Activated CD4-positive, alpha-beta T cell treated with anti-CD3 and anti-CD28 coated beads, Interleukin-2, amount 10 ng/mL, durations not matched to agents 7 days and 5 days (primary cell): ENCODE data around the gene APOBEC3B. TPM values are rescaled to one million over a fixed set of nuclear protein-coding genes. Genes with fewer than 3 reads are reported as not detected.
"Not testable (repeated sequence)": the region's sequence is repeated elsewhere in the genome, so short reads cannot be mapped to it uniquely, and the experiment has no call there.

Experiments used
- CTCF ChIA-PET: fragments of 350-600 bp; sonication (Branson Sonifier 250); formaldehyde crosslinking; loops from one replicate; lab custom pipeline; 2021; ENCODE audit warnings: antibody characterized with exemption; lab: Charles Lee
- POLR2A ChIA-PET: fragments of 350-600 bp; sonication (Branson Sonifier 250); formaldehyde crosslinking; loops from one replicate; lab custom pipeline; 2021; ENCODE audit warnings: antibody characterized with exemption; lab: Charles Lee
- DNase-seq: peaks from one replicate; pipeline ENCODE4 v3.0.0-alpha.2; 2020
- H3K27ac Mint-ChIP-seq: one replicate; pipeline ENCODE4 v1.8.0; 2021; ENCODE audit warnings: mild to moderate bottlenecking, moderate library complexity, mixed read lengths
- H3K27me3 Mint-ChIP-seq: one replicate; pipeline ENCODE4 v1.8.0; 2021; ENCODE audit warnings: mixed read lengths
- H3K36me3 Mint-ChIP-seq: one replicate; pipeline ENCODE4 v1.8.0; 2021; ENCODE audit warnings: low read depth, mixed read lengths
- H3K4me1 Mint-ChIP-seq: one replicate; pipeline ENCODE4 v1.8.0; 2021; ENCODE audit warnings: mixed read lengths
- H3K4me3 Mint-ChIP-seq: one replicate; pipeline ENCODE4 v1.8.0; 2021; ENCODE audit warnings: mild to moderate bottlenecking, moderate library complexity, mixed read lengths
- H3K9me3 Mint-ChIP-seq: one replicate; pipeline ENCODE4 v1.8.0; 2021; ENCODE audit warnings: mixed read lengths
- total RNA-seq, 2 experiments: library from RNA; stranded (reverse); gene quantifications; one replicate each; pipeline ENCODE4 v1.2.3, GENCODE V29; 2021

The APOBEC3B gene
- total RNA-seq, 2 experiments from 2014 or later = 8.7 to 8.8 TPM

GRCh38 chr22:38953577-38954413, 28.4 kb upstream of the APOBEC3B start:
- peaks cover 27% of the 10 kb centered on the region for H3K4me1 Mint-ChIP-seq
- no peaks in the 10 kb centered on the region for H3K36me3 Mint-ChIP-seq
- DNase-seq = peak; percentile 69
- peak overlapping the region; percentile 25 for H3K4me3 Mint-ChIP-seq
- ChIA-PET CTCF (interaction anchor here (0.6 to 2.1 kb wide), 4 partner anchors 11 to 84 kb away, joined by 4 to 13 read pairs (median 6); no protein-coding TSS in a partner anchor), POLR2A (no interaction called here)
- no peaks in the 10 kb centered on the region for H3K9me3 Mint-ChIP-seq
- no peaks in the 10 kb centered on the region for H3K27me3 Mint-ChIP-seq
- peak overlapping the region; percentile 71 for H3K27ac Mint-ChIP-seq

- ChIA-PET POLR2A (no interaction called here), CTCF (interaction anchor here (1.3 to 2.1 kb wide), 4 partner anchors 11 to 85 kb away, joined by 3 to 13 read pairs (median 6); no protein-coding TSS in a partner anchor)
- no peaks in the 10 kb centered on the region for H3K36me3 Mint-ChIP-seq
- no peaks in the 10 kb centered on the region for H3K9me3 Mint-ChIP-seq
- no peak for DNase-seq
- H3K4me1 Mint-ChIP-seq = peaks cover 31% of the 10 kb centered on the region
- H3K27ac Mint-ChIP-seq = peak overlapping the region; percentile 78
- no peaks in the 10 kb centered on the region for H3K27me3 Mint-ChIP-seq
- H3K4me3 Mint-ChIP-seq = no peak overlapping the region
These were observed 27.6 kb upstream of the APOBEC3B start for GRCh38 chr22:38954414-38955043.

GRCh38 chr22:38955250-38955905, 26.8 kb upstream of the APOBEC3B start:
- Mint-ChIP-seq H3K27ac (peak overlapping the region; percentile 15), H3K9me3 (no peaks in the 10 kb centered on the region), H3K36me3 (no peaks in the 10 kb centered on the region), H3K4me3 (no peak overlapping the region), H3K4me1 (peaks cover 35% of the 10 kb centered on the region), H3K27me3 (no peaks in the 10 kb centered on the region)
- POLR2A ChIA-PET = no interaction called here
- CTCF ChIA-PET = interaction anchor here (1.3 to 1.5 kb wide), 2 partner anchors 48 to 52 kb away, joined by 3 to 5 read pairs; no protein-coding TSS in a partner anchor
- no peak for DNase-seq

- ChIA-PET POLR2A (interaction anchor here (0.5 to 0.7 kb wide), 2 partner anchors 286 to 401 kb away, joined by 3 read pairs; no protein-coding TSS in a partner anchor), CTCF (interaction anchor here (1.5 kb wide), 1 partner anchor 47 kb away, joined by 5 read pairs; no protein-coding TSS in a partner anchor)
- no peak for DNase-seq
- Mint-ChIP-seq H3K9me3 (no peaks in the 10 kb centered on the region), H3K36me3 (no peaks in the 10 kb centered on the region), H3K4me3 (no peak overlapping the region), H3K4me1 (peaks cover 35% of the 10 kb centered on the region), H3K27me3 (no peaks in the 10 kb centered on the region), H3K27ac (no peak overlapping the region)
These were observed 26.2 kb upstream of the APOBEC3B start for GRCh38 chr22:38955926-38956325.

GRCh38 chr22:38956551-38956950, 25.6 kb upstream of the APOBEC3B start:
- Mint-ChIP-seq H3K4me1 (peaks cover 35% of the 10 kb centered on the region), H3K9me3 (no peaks in the 10 kb centered on the region), H3K36me3 (no peaks in the 10 kb centered on the region), H3K27me3 (no peaks in the 10 kb centered on the region), H3K4me3 (no peak overlapping the region), H3K27ac (no peak overlapping the region)
- POLR2A ChIA-PET = interaction anchor here (0.5 to 0.7 kb wide), 2 partner anchors 286 to 400 kb away, joined by 3 read pairs; no protein-coding TSS in a partner anchor
- DNase-seq = no peak
- CTCF ChIA-PET = interaction anchor here (0.6 to 1.5 kb wide), 2 partner anchors 47 kb away, joined by 5 read pairs; no protein-coding TSS in a partner anchor

- no peaks in the 10 kb centered on the region for H3K36me3 Mint-ChIP-seq
- H3K9me3 Mint-ChIP-seq = no peaks in the 10 kb centered on the region
- H3K4me3 Mint-ChIP-seq = no peak within 1 kb of the TSS
- H3K4me1 Mint-ChIP-seq = peaks cover 35% of the 10 kb centered on the region
- no peak for DNase-seq
- ChIA-PET CTCF (interaction anchor here (0.6 to 1.0 kb wide), 3 partner anchors 14 to 46 kb away, joined by 3 to 5 read pairs (median 3); no protein-coding TSS in a partner anchor), POLR2A (no interaction called here)
- H3K27ac Mint-ChIP-seq = no peak within 1 kb of the TSS
- no peaks in the 10 kb centered on the region for H3K27me3 Mint-ChIP-seq
These were observed 24.9 kb upstream of the APOBEC3B start, which contains the start of gene APOBEC3A for GRCh38 chr22:38957046-38957770. Gene APOBEC3A, plus strand, starts transcription at chr22:38957609. Its CDS starts 83 bp downstream, at chr22:38957692.

GRCh38 chr22:38957808-38958650, 24.1 kb upstream of the APOBEC3B start:
- no peaks in the 10 kb centered on the region for H3K36me3 Mint-ChIP-seq
- ChIA-PET CTCF (interaction anchor here (0.8 to 1.0 kb wide), 2 partner anchors 15 kb away, joined by 3 read pairs; no protein-coding TSS in a partner anchor), POLR2A (no interaction called here)
- H3K27ac Mint-ChIP-seq = no peak overlapping the region
- DNase-seq = no peak
- H3K4me1 Mint-ChIP-seq = peaks cover 29% of the 10 kb centered on the region
- no peak overlapping the region for H3K4me3 Mint-ChIP-seq
- no peaks in the 10 kb centered on the region for H3K9me3 Mint-ChIP-seq
- no peaks in the 10 kb centered on the region for H3K27me3 Mint-ChIP-seq

- H3K27ac Mint-ChIP-seq, CTCF ChIA-PET, H3K27me3 Mint-ChIP-seq: not testable (repeated sequence)
These were observed 23.6 kb upstream of the APOBEC3B start for GRCh38 chr22:38958651-38958943.

GRCh38 chr22:38959590-38959989, 22.6 kb upstream of the APOBEC3B start:
- POLR2A ChIA-PET = no interaction called here
- Mint-ChIP-seq H3K36me3 (no peaks in the 10 kb centered on the region), H3K9me3 (no peaks in the 10 kb centered on the region), H3K4me1 (peaks cover 17% of the 10 kb centered on the region), H3K27ac (no peak overlapping the region), H3K27me3 (no peaks in the 10 kb centered on the region), H3K4me3 (no peak overlapping the region)
- DNase-seq = peak; percentile 14
- CTCF ChIA-PET = interaction anchor here (0.6 kb wide), 1 partner anchor 75 kb away, joined by 3 read pairs; no protein-coding TSS in a partner anchor

More at GRCh38 chr22:38958651-38958943, 23.6 kb upstream of the APOBEC3B start:
- DNase-seq, H3K9me3 Mint-ChIP-seq, H3K4me3 Mint-ChIP-seq, H3K36me3 Mint-ChIP-seq, POLR2A ChIA-PET: not testable (repeated sequence)
- H3K4me1 Mint-ChIP-seq = peaks cover 25% of the 10 kb centered on the region

- H3K9me3 Mint-ChIP-seq, H3K36me3 Mint-ChIP-seq, H3K4me3 Mint-ChIP-seq, H3K27me3 Mint-ChIP-seq, DNase-seq, POLR2A ChIA-PET, H3K27ac Mint-ChIP-seq, CTCF ChIA-PET: not testable (repeated sequence)
- H3K4me1 Mint-ChIP-seq = peaks cover 11% of the 10 kb centered on the region
These were observed 21.5 kb upstream of the APOBEC3B start for GRCh38 chr22:38960673-38961072.

- H3K27ac Mint-ChIP-seq, DNase-seq, CTCF ChIA-PET, H3K9me3 Mint-ChIP-seq, H3K4me3 Mint-ChIP-seq, H3K36me3 Mint-ChIP-seq, H3K27me3 Mint-ChIP-seq, POLR2A ChIA-PET: not testable (repeated sequence)
- H3K4me1 Mint-ChIP-seq = peaks cover 13% of the 10 kb centered on the region
These were observed 18.8 kb upstream of the APOBEC3B start for GRCh38 chr22:38963291-38963738.
